ENCODE data around the gene HMGCS2.

Gene HMGCS2

DNA sequence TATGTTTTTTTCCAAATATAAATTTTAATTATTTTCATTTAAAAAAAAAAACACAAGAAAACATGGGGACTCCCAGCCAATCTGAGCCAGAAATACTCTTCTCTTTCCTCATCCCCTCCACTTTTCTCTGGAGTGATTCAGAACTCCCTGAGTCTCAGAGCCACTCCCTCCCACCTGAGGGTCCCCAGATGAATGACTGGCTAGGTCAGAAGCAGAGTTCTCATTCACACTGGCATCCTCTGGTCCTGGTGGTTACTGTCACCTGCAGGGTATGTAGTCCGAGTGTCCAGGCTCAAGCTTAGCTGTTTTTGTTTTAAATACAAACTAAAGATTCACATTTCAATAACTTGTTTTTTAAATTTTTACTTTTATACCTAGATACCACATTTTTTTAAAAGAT, 6.3 kb downstream of the HMGCS2 start:
- TF ChIP-seq, protein P1, sequence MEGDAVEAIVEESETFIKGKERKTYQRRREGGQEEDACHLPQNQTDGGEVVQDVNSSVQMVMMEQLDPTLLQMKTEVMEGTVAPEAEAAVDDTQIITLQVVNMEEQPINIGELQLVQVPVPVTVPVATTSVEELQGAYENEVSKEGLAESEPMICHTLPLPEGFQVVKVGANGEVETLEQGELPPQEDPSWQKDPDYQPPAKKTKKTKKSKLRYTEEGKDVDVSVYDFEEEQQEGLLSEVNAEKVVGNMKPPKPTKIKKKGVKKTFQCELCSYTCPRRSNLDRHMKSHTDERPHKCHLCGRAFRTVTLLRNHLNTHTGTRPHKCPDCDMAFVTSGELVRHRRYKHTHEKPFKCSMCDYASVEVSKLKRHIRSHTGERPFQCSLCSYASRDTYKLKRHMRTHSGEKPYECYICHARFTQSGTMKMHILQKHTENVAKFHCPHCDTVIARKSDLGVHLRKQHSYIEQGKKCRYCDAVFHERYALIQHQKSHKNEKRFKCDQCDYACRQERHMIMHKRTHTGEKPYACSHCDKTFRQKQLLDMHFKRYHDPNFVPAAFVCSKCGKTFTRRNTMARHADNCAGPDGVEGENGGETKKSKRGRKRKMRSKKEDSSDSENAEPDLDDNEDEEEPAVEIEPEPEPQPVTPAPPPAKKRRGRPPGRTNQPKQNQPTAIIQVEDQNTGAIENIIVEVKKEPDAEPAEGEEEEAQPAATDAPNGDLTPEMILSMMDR (IDR thresholded peaks at IDR 0.05; ENCODE audit: borderline replicate concordance, insufficient read depth, low read depth, low read length), result no peak
- no peak overlapping the region for H3K4me3 ChIP-seq (ENCODE audit: low read depth, low read length)

DNA sequence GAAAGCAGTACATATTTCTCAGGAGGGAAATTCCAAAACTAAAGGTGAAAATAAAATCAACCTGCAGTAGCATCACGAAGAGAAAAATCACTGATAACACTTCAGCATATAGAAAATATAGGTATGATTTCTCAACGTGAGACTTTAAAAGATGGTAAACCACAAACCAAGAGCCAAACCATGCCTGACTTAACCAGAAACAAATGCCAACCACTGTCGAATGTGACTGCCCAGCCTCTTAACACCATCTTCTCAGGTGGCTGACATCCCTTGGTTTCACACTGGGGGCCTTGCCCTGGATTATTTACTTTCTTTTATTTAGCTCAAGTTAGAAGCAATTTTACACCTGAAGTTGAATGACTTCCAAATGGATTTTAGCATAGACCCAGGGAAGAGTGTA, 10.1 kb downstream of the HMGCS2 start:
- no peak overlapping the region for H3K4me3 ChIP-seq (ENCODE audit: low read depth, low read length)
- TF ChIP-seq, protein P1 (IDR thresholded peaks at IDR 0.05; ENCODE audit: borderline replicate concordance, insufficient read depth, low read depth, low read length), result no peak

DNA sequence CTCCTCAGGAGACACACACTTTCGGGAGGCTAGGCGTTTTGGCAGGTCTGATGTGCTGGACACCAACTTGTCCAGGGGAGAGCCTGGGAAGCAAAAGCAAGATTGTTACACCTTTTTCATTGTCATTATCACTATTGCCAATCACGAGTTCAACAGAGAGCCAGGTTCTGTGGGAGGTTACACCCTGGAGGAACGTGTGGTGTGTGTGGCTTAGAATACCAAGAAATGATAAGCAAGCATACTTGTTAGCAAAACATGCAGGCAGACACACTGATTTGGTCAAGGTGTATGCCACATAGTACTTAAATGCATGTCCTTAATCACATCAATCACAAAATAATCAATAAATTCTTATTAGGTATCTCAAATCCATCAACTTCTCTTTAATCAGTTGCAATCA, 16.1 kb downstream of the HMGCS2 start:
- no peak overlapping the region for H3K4me3 ChIP-seq (ENCODE audit: low read depth, low read length)
- TF ChIP-seq, protein P1 (IDR thresholded peaks at IDR 0.05; ENCODE audit: borderline replicate concordance, insufficient read depth, low read depth, low read length), result no peak

DNA sequence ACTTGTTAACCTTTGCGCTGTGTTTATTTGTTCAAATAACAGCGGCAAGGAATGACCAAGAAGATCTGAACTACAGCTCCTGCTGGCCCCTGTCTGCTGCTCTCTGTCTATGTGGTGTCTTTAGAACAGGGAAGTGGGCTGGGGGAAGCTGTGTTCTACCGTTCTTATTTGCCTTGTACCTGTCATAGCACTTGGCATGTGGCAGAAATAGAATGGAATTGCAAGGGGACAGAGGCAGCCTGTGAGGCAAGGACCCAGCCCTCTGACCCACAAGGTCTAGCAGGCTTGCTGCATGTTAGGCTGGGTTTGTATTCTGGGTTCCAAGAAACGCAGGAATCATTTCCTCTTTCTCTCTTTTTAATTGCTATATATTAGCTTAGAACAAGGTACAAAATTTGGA, 20.7 kb downstream of the HMGCS2 start:
- TF ChIP-seq, protein P1 (IDR thresholded peaks at IDR 0.05; ENCODE audit: borderline replicate concordance, insufficient read depth, low read depth, low read length), result no peak

DNA sequence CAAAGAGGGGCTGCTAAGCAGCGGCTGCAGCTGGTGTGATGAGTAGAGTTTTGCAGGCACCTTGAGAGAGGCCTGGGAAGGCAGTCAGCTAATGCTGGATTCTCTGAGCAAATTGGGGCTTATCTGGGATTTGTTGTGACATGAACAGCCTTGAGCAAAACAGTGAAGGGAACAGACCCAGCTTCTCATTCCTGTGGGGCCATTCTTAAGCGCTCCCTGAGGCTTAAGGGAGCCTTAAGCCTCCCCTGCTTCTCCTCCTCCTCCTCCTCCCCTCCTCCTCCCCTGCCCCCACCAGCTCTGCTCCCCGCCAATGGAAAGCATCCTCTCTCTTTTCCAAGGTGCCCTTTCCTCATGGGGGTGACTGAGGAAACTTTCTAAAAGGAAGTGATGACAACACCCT, 21.3 kb downstream of the HMGCS2 start:
- no peak overlapping the region for H3K4me3 ChIP-seq (ENCODE audit: low read depth, low read length)
- TF ChIP-seq, protein P1 (IDR thresholded peaks at IDR 0.05; ENCODE audit: borderline replicate concordance, insufficient read depth, low read depth, low read length), result no peak

More for the DNA sequence above, 20.7 kb downstream of the HMGCS2 start:
- no peak overlapping the region for H3K4me3 ChIP-seq (ENCODE audit: low read depth, low read length)

DNA sequence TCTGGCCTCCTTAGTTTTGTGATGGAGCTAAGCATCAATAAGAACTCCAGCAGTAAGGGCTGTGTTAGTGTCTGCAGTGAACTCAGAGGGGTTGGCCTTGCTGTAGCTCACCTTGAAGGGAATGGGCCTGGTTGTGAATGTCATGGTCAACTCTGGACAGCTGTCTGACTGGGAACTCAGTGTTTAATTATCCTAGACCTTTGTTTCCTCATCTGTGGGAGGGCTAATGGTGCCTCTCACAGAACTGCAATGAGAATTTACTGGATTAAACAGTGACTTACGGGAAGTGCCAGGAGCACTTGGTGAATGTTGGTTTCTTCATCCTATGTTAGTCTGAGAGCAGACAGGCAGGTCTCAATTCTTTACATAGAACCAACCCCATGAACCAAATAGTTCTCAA, 23.7 kb downstream of the HMGCS2 start:
- no peak overlapping the region for H3K4me3 ChIP-seq (ENCODE audit: low read depth, low read length)
- TF ChIP-seq, protein P1 (IDR thresholded peaks at IDR 0.05; ENCODE audit: borderline replicate concordance, insufficient read depth, low read depth, low read length), result no peak

DNA sequence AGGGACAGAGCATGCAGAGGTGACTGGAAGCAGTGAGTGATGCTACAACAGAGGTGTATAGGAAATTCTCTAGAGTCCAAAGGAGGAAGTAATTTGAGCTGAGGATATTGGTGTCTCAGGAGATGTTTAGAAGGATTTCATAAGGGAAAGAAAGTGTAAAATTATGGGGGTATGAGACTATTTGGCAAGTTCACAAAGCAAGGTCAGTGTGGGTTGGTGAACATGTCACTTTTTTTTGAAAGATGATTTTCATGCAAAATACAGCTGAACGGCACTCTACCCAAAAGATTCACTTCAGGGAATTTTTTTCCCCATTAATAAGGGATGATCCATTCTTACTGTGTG, 24.1 kb downstream of the HMGCS2 start:
- H3K4me3 ChIP-seq (ENCODE audit: low read depth, low read length), result no peak overlapping the region
- TF ChIP-seq, protein P1 (IDR thresholded peaks at IDR 0.05; ENCODE audit: borderline replicate concordance, insufficient read depth, low read depth, low read length), result no peak

All from GM12875 (cell line).